Testis (tissue), 2 donors: Measurements from ENCODE around the gene ARMC3.

Experiments used
- CTCF ChIP-seq, 3 experiments: fragments of 450-650 bp in 2 of 3; fragments of 200-600 bp in 1 of 3; sonication (generic) in 1 of 3; IDR thresholded peaks; one replicate each; pipeline ENCODE4 v1.5.1; 2016 to 2019; ENCODE audit warnings: antibody characterized with exemption in 3 of 3, mild to moderate bottlenecking in 2 of 3, moderate library complexity in 1 of 3
- POLR2A ChIP-seq: fragments of 450-650 bp; IDR thresholded peaks from one replicate; pipeline ENCODE4 v1.6.1; 2017; ENCODE audit warnings: antibody characterized with exemption, mild to moderate bottlenecking, moderate library complexity

GRCh38 chr10:23024002-23024401 lies 96.1 kb downstream of the ARMC3 start:
- TF ChIP-seq CTCF (IDR thresholded peaks at IDR 0.05): no peak
- TF ChIP-seq POLR2A: no peak
